ENCODE measurements around the gene HTR1B.

The HTR1B gene

DNA sequence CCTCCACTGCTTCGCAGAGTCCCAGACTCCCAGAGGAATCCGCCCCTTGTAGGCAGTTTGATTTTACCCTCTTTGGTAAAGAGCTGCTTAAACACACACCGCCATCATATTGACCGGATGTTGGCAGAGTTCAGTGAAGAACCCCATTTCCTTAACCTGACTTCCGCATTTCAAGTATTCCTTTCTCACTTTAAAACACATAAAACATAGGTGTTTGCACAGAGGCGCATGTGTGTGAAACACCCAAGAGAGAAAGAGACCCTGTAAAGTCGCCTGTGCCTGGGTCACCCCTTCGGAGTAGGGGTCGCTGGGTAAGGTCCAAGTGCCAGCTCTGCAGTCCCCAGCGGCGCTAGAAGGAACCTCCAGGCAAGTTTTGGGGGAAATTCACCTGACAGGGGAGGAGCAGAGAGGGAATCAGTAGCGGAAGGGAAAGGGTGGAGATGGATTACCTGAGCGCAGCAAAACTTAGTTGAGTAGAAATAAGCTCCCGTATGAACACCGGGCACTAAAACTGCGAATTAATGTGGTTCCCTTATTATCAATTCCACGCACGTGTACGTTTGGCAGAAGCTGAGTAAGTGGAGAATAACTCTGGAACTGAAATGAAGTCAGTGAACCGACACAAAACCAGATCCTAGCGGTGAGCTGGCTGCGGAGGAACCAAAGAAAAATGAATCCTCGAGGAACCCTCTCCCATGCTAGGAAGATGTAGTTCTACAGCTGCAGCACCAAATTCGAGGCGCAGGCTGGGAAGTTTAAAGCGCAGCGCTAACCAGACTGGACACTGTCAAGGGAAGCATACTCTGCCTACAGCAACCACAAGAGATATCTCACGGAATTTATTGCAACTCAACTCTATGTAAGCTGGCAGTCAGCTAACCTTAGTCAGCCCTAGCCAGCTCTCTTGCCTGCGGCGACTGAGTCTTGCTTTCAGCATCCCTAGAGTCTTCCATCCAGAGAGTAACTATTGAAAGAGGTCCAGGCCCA, 3.5 kb upstream of the HTR1B start:
- no peak for DNase-seq
- Histone ChIP-seq H3K4me3 (ENCODE audit: low read depth, low read length) (no peak overlapping the region), H3K27ac (no peak overlapping the region), H3K27me3 (ENCODE audit: insufficient read depth, low read depth, severe bottlenecking) (peaks cover 9% of the 10 kb centered on the region), H3K9me3 (ENCODE audit: severe bottlenecking) (no peaks in the 10 kb centered on the region), H3K36me3 (no peaks in the 10 kb centered on the region)
- no peak for TF ChIP-seq CTCF (IDR thresholded peaks at IDR 0.05; ENCODE audit: low read depth, low read length)

GRCh38 chr6:77466055-77466450, 2.8 kb upstream of the HTR1B start:
- peaks cover 9% of the 10 kb centered on the region for H3K27me3 ChIP-seq (ENCODE audit: insufficient read depth, low read depth, severe bottlenecking)
- H3K9me3 ChIP-seq (ENCODE audit: severe bottlenecking) = no peaks in the 10 kb centered on the region
- peak; percentile 48 for TF ChIP-seq CTCF (IDR thresholded peaks at IDR 0.05; ENCODE audit: low read depth, low read length)
- H3K27ac ChIP-seq = no peak overlapping the region
- no peaks in the 10 kb centered on the region for H3K36me3 ChIP-seq
- DNase-seq = peak; percentile 32
- no peak overlapping the region for H3K4me3 ChIP-seq (ENCODE audit: low read depth, low read length)

- no peak for DNase-seq
- TF ChIP-seq CTCF (IDR thresholded peaks at IDR 0.05; ENCODE audit: low read depth, low read length) = no peak
- no peaks in the 10 kb centered on the region for H3K9me3 ChIP-seq (ENCODE audit: severe bottlenecking)
- H3K4me3 ChIP-seq (ENCODE audit: low read depth, low read length) = peak overlapping the region; percentile 55
- H3K27me3 ChIP-seq (ENCODE audit: insufficient read depth, low read depth, severe bottlenecking) = peaks cover 9% of the 10 kb centered on the region
- no peaks in the 10 kb centered on the region for H3K36me3 ChIP-seq
- H3K27ac ChIP-seq = no peak overlapping the region
Measured at GRCh38 chr6:77464495-77464867, 1.2 kb upstream of the HTR1B start.

DNA sequence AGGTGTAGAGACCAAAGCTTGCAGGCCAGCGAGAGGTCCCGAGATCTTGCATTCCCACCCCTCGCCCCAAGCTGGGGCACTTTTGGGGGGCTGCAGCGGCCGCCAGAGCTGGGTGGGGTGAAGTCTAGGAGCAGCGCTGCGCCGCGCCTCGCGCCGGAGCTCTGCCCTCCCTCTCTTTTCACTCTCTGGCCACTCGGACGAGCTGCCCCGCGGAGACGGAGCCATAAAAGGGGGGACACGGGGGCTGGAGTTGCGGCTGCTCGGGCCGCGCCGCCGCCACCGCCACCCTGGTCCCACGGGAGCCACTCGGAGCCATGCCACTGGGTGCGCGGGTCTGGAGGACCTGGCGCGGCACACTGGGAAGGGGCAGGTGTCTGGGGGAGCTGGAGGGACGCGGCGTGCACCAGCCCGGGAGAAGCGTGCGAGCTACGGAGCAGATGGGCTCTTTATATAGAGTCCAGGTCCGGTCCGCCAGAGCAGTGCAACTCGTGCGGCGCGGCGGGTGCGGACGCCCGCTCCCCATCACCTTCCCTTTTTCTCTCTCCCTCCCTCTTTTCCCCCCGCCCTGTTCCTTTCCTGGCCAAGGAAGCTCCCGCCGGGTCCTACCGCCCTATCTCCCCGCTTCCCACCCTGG, 687 bp upstream of the HTR1B start:
- peak; percentile 29 for DNase-seq
- no peak overlapping the region for H3K27ac ChIP-seq
- H3K27me3 ChIP-seq (ENCODE audit: insufficient read depth, low read depth, severe bottlenecking) = peaks cover 9% of the 10 kb centered on the region
- no peaks in the 10 kb centered on the region for H3K36me3 ChIP-seq
- TF ChIP-seq CTCF (IDR thresholded peaks at IDR 0.05; ENCODE audit: low read depth, low read length) = no peak
- H3K4me3 ChIP-seq (ENCODE audit: low read depth, low read length) = peak overlapping the region; percentile 55
- no peaks in the 10 kb centered on the region for H3K9me3 ChIP-seq (ENCODE audit: severe bottlenecking)

DNA sequence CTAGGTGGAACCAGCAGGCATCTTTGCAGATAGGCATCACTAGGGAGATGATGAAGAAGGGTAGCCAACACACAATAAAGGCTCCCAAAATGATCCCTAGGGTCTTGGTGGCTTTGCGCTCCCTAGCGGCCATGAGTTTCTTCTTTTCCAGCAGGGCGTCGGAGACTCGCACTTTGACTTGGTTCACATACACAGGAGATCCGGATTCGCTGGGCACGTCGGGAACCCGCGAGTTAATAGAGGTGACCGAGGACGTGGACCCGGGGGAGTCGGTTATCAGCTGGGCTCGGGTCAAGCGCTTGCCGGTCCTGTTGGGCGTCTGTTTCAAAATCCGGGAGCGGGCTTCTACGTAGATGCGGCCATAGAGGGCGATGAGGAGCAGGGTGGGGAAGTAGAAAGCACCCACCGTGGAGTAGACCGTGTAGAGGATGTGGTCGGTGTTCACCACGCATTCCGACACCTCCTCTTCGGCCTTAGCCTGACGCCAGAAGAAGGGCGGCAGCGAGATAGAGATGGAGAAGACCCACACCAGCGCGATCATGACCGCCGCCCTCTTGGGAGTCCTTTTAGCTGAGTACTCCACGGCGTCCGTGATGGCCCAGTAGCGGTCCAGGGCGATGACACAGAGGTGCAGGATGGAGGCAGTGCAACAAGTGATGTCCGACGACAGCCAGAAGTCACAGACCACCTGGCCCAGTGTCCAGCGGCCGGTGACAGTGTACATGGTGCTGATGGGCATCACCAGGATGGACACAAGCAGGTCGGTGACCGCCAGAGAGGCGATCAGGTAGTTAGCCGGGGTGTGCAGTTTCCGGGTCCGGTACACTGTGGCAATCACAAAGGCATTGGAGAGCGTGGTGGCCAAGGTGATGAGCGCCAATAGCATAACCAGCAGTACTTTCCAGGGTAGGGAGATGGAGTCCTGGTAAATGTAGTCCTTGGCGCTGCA, 658 bp downstream of the HTR1B start:
- no peaks in the 10 kb centered on the region for H3K36me3 ChIP-seq
- no peak for TF ChIP-seq CTCF (IDR thresholded peaks at IDR 0.05; ENCODE audit: low read depth, low read length)
- H3K27me3 ChIP-seq (ENCODE audit: insufficient read depth, low read depth, severe bottlenecking) = peaks cover 9% of the 10 kb centered on the region
- H3K27ac ChIP-seq = no peak overlapping the region
- H3K4me3 ChIP-seq (ENCODE audit: low read depth, low read length) = no peak overlapping the region
- H3K9me3 ChIP-seq (ENCODE audit: severe bottlenecking) = no peaks in the 10 kb centered on the region
- DNase-seq = no peak

Data from WERI-Rb-1 (cell line).